Caki2 (cell line): ENCODE results near the gene NVL. TPM values are rescaled to one million over a fixed set of nuclear protein-coding genes. Genes with fewer than 3 reads are reported as not detected.
"Not testable (repeated sequence)": the region's sequence is repeated elsewhere in the genome, so short reads cannot be mapped to it uniquely, and the experiment has no call there.

ENCODE experiments used
- DNase-seq: peaks from one replicate; pipeline ENCODE4 v3.0.0-alpha.2; 2015; ENCODE audit warnings: low read depth
- in situ Hi-C: cut with HindIII; loops from 2 replicates; pipeline ENCODE4 v1.10.0; 2016; ENCODE audit warnings: low sequenced_read_pairs, low pct_unique_long_range_greater_than_20kb, mixed read lengths
- total RNA-seq: library from RNA; depleted of rRNA; stranded (reverse); fragments of >200 nt; shearing (Covaris generic); gene quantifications from 2 replicates; pipeline ENCODE4 v1.2.3, GENCODE V29; 2014; ENCODE audit warnings: low replicate concordance

Gene NVL
- total RNA-seq, 1 experiment from 2014 or later, result 16.7 TPM

DNA sequence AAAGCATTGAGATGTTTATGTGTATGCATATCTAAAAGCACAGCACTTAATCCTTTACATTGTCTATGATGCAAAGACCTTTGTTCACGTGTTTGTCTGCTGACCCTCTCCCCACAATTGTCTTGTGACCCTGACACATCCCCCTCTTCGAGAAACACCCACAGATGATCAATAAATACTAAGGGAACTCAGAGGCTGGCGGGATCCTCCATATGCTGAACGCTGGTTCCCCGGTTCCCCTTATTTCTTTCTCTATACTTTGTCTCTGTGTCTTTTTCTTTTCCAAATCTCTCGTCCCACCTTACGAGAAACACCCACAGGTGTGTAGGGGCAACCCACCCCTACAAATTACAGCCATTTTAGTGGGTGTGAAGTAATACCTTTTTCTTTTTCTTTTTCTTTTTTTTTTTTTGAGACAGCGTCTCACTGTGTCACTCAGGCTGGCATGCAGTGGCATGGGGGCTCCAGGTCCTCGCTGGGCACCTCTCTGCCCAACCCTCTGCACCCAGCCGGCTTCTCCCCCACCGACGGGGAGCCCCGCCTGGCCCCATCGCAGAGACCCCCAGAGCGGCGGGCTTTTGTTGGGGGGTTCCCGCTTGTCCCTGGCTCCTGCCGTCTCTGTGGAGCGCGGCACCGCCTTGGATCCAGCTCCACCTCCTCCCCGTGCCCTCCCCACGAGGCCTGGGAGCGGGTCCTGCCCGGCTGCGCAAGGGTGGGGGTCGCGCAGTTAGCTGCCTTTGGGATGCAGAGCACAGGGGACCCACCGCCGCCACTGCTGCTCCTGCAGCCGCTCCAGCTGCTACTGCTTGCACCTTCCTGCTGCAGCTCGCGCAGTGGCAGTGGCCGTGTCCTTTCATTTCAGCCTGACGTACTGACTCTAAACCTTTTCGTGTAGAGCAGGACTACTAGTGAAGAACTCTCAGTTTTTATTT, 10.7 kb upstream of the NVL start:
- in situ Hi-C loops, DNase-seq: not testable (repeated sequence)

DNA sequence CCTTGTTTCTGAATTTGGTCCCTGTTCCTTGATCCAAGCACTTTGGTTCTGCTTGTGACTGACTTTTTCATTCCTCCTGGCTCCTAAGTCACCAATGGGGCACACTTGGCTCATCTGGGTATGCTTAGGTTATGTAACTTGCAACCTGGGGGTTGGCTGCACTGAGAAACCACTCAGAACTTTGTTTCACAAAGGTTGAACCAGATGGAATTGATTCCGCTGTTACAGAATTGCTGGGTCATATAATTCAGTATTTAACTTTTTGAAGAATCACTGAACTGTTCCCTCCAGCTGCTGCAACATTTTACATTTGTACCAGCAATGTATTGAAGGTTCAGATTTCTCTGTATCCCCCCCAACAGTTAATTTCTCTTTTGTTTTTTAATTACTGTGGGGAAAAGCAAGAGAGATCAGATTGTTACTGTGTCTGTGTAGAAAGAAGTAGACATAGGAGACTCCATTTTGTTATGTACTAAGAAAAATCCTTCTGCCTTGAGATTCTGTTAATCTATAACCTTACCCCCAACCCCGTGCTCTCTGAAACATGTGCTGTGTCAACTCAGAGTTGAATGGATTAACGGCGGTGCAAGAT, 9.6 kb upstream of the NVL start:
- DNase-seq, result no peak
- in situ Hi-C loops, result no loop called here

DNA sequence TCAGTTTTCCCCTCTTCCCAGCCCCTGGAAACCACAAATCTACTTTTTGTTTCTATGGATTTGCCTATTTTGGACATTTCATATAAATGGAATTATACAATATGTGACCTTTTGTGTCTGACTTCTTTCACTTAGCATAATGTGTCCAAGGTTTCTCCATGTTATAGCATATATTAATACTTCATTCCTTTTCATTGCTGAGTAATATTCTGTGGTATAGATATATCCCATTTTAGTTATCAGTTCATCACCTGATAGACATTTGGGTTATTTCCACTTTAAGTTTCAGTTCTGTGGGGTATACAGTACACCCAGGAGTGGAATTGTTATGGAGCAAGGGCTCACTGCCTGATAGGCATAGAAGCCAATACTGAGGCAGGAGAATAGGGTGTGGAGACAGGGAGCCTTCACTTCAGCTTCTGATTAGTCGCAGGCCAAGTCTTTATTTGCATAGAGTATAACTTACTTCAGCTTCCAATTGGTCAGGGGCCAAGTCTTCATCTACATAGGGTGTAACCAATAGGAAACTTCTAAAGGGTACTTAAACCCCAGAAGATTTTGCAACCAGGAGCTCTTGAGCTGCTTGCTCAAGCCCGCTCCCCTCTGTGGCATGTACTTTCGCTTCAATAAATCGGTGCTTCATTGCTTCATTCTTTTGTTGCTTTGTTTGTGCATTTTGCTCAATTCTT, 8.3 kb upstream of the NVL start:
- DNase-seq, result peak; percentile 44
- in situ Hi-C loops, result no loop called here

DNA sequence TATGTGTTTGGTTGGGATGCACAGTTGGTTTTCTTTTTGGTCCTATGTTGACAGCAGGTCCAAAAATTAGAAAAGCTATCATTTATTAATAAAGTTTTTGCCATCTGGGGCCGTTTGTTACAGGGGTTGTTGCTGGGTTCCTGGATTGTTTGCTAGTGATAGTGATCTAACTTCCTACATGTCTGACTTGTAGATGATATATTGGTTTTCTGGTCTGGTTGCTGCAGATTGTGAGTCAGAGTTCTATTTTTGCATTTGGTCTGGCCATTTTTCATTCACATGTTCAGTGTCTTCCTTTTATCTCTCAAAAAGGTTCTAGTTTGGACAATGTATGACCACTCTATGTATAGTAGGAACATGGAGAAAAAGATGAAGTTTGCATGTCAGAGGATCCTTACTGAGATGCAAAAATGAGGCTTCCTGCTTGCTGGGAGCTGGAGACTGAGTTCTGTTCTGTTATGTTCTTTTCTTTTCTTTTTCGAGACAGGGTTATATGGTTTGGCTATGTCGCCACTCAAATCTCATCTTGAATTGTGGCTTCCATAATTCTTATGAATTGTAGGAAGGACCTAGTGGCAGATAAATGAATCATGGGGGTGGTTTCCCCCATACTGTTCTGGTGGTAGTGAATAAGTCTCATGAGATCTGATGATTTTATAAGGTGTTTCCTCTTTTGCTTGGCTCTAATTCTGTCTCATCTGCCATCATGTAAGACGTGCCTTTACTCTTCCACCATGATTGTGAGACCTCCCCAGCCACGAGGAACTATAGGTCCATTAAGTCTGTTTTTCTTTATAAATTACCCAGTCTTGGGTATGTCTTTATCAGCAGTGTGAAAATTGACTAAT, 4.2 kb upstream of the NVL start:
- no peak for DNase-seq
- in situ Hi-C loops, result no loop called here

DNA sequence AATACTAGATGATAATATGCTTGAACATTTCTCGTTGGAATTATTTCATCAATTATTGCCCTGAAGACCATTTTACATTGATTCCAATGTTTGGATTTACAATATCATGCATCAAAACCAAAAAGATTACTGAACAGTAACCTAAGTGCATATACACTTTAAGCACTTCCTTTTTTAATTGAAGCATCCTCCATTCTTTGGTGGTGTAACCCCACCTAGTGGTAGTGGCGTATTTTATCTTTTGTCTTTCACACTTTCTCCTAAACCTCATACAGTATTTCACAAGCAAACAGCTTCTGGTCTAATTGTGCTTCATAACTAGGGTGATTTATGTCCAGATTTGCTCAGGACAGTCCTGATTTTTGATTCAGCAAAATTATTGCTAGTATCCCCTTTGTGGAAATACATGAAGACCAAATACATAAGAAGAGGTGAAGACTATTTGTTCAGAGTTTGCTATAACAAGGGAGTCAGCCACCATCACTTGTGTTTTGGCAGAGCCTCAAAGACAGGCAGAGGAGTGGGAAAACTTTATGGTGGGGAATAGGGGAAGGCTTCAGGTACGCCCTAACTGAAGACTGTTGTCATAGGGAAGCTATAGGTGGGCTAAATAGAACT, 3.4 kb upstream of the NVL start:
- in situ Hi-C loops, result no loop called here
- DNase-seq, result peak; percentile 66

DNA sequence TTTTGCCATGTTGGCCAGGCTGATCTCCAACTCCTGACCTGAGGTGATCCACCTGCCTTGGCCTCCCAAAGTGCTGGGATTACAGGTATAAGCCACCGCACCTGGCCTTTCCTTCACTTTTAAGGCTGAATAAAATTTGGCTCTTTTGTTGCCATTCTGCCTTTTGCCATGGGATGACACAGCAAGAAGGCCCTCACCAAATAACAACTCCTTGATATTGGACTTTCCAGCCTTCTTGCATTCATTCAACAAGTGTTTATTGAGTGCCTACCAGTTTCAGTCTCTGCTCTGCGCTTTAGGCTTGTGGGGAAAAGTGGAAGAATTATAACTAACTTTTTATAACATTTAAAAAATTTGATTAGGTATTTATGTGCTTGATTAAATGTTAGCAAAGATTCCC, 1.9 kb upstream of the NVL start:
- DNase-seq, result no peak
- in situ Hi-C loops, result no loop called here

DNA sequence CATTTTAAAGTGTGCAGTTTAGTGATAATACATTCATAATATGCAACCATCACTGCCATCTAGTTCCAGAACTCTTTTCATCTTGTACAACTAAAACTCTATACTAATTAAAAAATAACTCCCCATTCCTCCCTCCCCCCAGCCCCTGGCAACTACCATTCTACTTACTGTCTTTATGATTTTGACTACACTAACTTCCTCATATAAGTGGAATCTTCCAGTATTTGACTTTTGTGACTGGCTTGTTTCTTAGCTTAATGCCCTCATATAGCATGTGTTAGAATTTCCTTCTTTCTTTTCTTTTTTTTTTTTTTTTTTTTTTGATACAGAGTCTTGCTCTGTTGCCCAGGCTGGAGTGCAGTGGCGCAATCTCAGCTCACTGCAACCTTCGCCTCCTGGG, 1.4 kb upstream of the NVL start:
- in situ Hi-C loops, result no loop called here
- DNase-seq, result no peak

DNA sequence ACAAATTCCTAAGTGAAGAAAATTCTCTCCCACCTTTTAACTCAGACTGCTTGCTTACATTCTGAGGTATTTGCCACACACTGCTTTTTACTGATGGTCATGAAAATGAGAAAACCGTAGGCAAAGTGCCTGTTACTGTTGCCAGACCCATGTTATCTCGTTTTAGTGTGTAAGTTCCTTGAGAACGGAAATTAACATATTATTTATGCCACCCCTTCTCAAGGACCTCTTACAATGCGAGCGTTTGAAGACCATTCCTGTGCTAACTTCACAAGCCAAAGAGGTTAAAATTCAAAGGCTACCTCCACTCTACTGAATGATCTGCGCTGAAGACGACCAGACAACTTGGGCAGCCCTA, 509 bp downstream of the NVL start:
- DNase-seq, result no peak
- in situ Hi-C loops, result no loop called here

DNA sequence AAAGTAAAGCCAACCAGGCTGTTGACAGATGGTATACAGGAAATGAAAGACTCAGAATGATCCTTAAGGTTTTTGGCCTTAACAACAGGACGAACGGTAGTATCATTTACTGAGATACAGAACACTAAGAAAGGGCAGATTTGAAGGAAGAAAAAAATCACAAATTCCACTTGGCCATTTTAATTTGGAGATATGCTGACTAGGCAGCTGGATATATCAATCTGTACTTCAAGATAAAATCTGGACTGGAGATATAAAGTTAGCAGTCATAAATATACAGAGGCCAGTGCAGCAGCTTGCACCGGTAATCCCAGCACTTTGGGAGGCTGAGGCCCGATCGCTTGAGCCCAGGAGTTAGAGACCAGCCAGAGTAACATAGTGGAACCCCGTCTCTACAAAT, 1.3 kb downstream of the NVL start:
- in situ Hi-C loops, result no loop called here
- no peak for DNase-seq

DNA sequence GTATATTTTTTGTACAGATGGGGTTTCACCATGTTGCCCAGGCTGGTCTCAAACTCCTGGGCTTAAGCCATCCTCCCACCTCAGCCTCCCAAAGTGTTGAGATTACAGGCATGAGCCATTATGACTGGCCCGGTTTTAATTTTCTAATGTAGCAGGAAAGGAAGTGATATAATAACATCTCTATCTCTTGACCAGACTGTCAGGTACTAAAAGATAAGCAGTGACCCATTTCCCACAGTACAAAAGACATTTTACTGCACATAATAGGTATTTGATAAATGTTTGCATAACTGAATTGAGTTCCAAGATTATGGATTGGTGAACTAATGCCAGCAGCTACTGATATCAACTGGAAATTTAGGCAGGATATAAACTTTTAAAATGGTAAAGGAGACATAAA, 4.0 kb downstream of the NVL start:
- no peak for DNase-seq
- in situ Hi-C loops, result no loop called here

DNA sequence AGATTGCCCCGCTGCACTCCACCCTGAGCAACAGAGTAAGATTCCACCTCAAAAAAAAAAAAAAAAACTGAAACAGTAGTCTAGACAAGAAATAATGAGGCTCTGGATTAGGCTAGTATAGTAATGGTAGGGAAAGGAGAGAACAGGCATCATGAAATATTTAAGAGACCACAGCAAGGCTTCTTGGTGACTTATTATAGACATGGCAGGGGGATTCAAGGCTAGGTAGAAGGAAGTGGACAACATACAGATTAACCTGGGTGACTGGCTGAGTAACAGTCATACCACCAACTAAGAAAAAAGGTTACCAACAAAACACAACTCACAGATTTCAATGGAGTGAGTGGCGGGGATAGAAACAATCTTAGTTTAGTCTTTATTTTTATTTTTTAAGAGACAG, 8.3 kb downstream of the NVL start:
- no peak for DNase-seq
- in situ Hi-C loops, result no loop called here

DNA sequence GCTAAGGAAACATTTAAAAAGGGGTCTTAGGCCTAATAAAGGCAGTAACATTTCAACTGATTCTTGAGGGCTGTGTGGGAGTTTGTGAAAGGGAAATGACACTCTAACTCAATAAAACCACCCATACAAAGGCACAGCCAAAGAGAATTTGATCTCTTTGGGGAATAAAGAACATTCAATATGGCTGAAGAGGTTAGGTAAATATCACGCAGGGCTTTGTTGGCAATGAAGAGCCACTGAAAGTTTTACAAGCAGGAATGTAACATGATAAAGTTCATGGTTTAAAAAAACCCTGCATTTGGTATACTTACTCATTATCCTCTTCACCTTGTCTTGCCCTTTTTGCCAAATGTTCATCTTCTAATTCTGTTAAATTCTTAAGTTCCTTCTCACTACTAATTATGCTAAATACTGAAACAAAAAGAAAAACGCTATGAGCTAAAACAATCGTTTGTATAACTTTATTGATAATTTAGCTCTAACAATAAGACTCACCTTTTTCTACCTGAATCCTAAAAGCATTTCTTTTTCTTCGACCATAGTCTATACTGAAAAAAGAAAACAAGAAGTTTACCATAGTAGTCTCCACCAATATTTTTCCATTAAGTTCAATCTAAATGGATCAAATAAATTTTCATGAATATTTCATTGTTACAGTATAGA, 12.5 kb downstream of the NVL start:
- in situ Hi-C loops, result no loop called here
- DNase-seq, result no peak

DNA sequence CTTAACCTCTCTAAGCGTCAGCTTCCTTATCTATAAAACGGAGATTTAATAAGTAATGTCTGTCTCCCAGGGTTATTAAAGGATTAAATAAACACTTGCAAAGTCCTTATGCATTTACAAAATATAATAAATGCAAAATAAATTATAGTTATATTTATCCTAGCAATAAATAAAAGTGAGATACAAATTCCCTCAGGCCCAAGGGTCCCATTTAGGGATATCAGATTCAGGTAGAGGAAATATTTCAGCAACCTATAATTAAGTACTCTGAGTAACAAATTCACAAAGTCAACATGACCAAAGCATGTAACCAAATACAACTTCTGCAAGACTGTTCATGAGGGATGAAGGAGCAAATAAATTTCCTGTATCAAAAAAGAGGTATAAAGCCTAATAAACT, 17.9 kb downstream of the NVL start:
- no peak for DNase-seq
- in situ Hi-C loops, result no loop called here

DNA sequence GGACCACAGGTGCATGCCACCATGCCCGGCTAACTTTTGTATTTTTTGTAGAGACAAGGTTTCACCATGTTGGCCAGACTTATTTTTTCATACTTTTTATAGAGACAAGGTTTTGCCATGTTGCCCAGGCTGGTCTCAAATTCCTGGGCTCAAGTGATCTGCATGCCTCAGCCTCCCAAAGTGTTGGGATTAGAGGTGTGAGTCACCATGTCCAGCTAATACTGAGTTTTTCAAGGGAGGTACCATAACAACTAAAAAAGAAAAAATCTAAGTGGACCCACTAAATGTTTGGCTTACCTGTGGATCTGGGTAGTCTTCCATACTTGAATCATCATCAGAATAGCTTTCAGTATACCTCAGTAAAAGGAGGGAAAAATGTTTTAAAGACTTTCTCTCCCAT, 18.5 kb downstream of the NVL start:
- in situ Hi-C loops, DNase-seq: not testable (repeated sequence)

DNA sequence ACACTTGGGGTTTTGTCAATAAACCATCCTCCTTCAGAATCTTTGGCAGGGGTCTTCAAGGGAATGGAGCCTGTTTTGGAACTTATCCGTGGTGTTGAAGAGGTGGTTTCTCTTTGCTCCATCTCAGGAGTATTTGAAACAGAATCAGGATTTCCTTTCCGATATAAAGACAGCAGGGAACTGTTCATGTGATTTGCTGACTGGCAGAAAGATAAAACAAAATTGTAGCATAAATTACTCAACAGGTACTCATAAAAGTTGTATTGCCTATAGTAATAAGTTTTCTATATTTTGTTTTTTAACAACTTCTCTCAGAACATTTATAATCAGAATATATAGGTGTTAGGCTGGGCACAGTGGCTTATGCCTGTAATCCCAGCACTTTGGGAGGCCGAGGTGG, 21.9 kb downstream of the NVL start:
- no peak for DNase-seq
- in situ Hi-C loops, result no loop called here

DNA sequence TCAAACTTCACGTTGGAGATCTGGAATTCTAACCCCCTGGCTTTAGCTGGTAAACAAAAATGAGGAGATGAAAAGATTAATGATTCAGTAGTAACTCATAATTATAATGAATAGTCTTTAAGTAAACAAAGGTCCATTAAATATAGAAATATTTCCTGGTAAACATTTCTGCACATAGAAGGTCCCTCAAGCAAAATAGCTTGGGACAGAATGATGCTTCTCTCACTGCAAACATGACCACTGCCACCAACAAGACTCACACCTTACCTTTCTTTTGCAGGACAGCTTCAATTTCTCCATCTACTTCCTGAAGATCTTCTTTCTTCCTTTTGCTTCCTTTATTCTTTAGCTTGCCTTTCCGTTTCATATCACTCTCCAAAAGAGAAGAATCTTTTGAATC, 25.2 kb downstream of the NVL start:
- in situ Hi-C loops, result no loop called here
- no peak for DNase-seq

DNA sequence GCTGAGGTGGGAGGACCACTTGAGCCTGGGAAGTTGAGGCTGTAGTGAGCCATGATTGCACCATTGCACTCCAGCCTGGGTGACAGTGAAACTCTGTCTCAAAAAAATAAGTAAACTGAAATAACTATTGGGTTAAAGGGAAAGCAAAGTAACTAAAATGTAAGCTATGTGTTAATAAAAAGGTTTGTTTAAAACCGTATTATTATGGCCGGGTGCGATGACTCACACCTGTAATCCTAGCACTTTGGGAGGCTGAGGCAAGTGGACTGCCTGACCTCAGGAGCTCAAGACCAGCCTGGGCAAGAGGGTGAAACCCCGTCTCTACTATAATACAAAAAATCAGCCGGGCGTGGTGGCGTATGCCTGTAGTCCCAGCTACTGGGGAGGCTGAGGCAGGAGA, 27.0 kb downstream of the NVL start:
- in situ Hi-C loops, result no loop called here
- no peak for DNase-seq

DNA sequence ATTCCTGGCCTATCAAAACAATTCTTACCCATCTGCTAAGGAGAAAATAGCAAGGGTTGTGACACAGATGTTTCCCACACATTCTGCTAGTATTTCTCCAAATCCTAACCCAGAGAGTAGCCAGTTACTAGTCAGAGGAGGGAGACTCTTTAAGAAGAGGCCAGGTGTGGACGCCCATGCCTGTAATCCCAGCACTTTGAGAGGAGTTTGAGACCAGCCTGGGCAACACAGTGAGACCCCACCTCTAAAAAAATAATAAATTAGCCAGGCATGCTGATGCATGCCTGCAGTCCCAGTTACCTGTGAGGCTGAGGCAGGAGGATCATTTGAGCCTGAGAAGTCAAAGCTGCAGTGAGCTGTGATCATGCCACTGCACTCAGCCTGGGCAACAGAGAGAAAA, 28.6 kb downstream of the NVL start:
- in situ Hi-C loops, result no loop called here
- DNase-seq, result no peak
